Pancreas (tissue), 10 donors: ENCODE data around the gene NDRG2. TPM values are rescaled to one million over a fixed set of nuclear protein-coding genes. Genes with fewer than 3 reads are reported as not detected.

Experiments
- ATAC-seq, 4 donors: fragments of 200-7000 bp; cut with Tn5 transposase; one replicate each; pipeline versions ENCODE4 v1.8.0 to v1.9.1; 2020; ENCODE audit warnings: mild to moderate bottlenecking in 4 of 4, moderate library complexity in 4 of 4
- DNase-seq, 6 donors: peaks; one replicate each; pipeline ENCODE4 v3.0.0-alpha.2; 2020
- FAIRE-seq: peaks from 2 replicates; lab custom pipeline; 2012; peaks lifted over from hg19 to GRCh38; lab: Jason Lieb, UNC
- H3K27ac ChIP-seq, 4 donors: fragments of 200-600 bp; sonication (generic); 1 replicate in 3 of 4; 2 replicates in 1 of 4; pipeline versions ENCODE4 v1.5.0 to v1.8.0; 2020
- H3K27me3 ChIP-seq, 4 donors: fragments of 200-600 bp; one replicate each; pipeline ENCODE4 v1.8.0; 2021
- H3K36me3 ChIP-seq, 3 donors: fragments of 200-600 bp; sonication (generic) in 1 of 3; one replicate each; pipeline versions ENCODE4 v1.5.0 to v1.8.0; 2020 to 2021
- H3K4me1 ChIP-seq, 3 donors: fragments of 200-600 bp; one replicate each; pipeline ENCODE4 v1.8.0; 2021
- H3K4me3 ChIP-seq, 4 donors: fragments of 200-600 bp; sonication (generic) in 2 of 4; one replicate each; pipeline versions ENCODE4 v1.5.0 to v1.8.0; 2020 to 2021
- H3K9me3 ChIP-seq, 4 donors: fragments of 200-600 bp; one replicate each; pipeline ENCODE4 v1.8.0; 2021
- CTCF ChIP-seq, 4 donors: fragments of 200-600 bp; sonication (generic) in 3 of 4; IDR thresholded peaks; one replicate each; pipeline versions ENCODE4 v1.5.0 to v1.8.0; 2021; ENCODE audit warnings: antibody characterized with exemption in 4 of 4
- WGBS, 2 donors: extraction: QIAGEN DNeasy Blood & Tissue Kit; methylation state at CpG; one replicate each; pipeline ENCODE4 v1.1.7; 2013; 5-methylcytosine and 5-hydroxymethylcytosine counted together
- intact Hi-C, 3 donors: fragments of 100-400 bp; cut with DNase I; formaldehyde crosslinking; loops; one replicate each; pipeline versions ENCODE4 v1.11.1 to v1.14.2; 2022
- polyA plus RNA-seq, 2 donors: library from polyadenylated mRNA; stranded (reverse); fragments of 200-250 nt; gene quantifications; one replicate each; pipeline ENCODE4 v1.2.3, GENCODE V29; 2013
- total RNA-seq, 6 donors: library from RNA; stranded (reverse); fragmentation: NEBNext Ultra II Directional in 4 of 6; extraction: Animal tissue kit (Norgen Biotek cat#: 25700) in 4 of 6; gene quantifications; one replicate each; pipeline versions ENCODE4 v1.2.1 to v1.2.4, GENCODE V29; 2021 to 2023
- donor health status: healthy with polysubstance abuse.
- donor health status: DM: no; HTN: no; CAD: no; lungs with moderate emphysema.
- donor health status: DM: no; HTN: no; CAD: no.
- donor health status: control.
- donor health status: control.
- donor health status: Bipolar disorder and iron deficiency.
- donor health status: DM: yes; HTN: yes; CAD: no.
- donor health status: DM: no; HTN: no; CAD: no.
- donor health status: DM: no; HTN: no; CAD: no.
- donor health status: DM: yes; HTN: yes; CAD: no.

The NDRG2 gene
- total and polyA plus RNA-seq, 8 donors, result 37.5 to 159 (median 59.6) TPM

DNA sequence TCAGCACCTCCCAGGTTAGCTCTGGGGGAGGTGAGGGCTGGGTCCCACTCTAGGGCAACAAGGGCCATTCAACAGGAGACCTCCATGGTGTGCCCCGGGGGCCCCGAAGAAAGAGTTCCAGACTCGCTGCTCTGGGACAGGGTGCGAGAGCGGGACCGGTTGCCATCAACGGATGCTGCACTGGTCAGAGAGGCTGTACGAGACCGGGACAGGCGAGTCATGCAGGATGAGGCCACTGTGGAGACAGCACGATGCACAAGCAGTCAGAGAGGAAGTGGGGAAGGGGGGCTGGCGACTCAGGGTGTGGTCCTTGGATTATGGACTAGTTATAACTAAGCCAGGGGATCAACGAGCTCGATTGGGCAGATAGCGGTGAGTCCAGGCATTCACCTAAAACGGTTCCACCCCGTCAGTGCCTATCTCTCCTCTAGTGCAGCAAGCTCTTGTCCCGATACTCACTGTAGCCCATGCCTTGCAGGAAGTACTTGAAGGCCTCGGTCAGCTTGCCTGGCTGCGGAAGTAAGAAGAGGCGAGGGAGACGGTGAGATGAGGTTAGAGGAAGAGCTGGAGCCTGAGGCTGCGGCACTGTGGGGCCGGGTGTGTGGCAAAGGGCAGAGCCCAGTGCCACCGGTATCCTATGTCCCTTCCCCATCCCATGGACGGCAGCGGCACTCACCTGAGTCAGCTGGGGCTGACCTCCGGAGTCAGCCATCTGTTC lies 7.2 kb downstream of the NDRG2 start:
- ATAC-seq, result no peak
- TF ChIP-seq CTCF (IDR thresholded peaks at IDR 0.05), result no peak
- no peak overlapping the region for H3K27ac ChIP-seq
- WGBS, 2 donors, result 83 to 84% methylated on average over 28 of the region's 28 CpGs
- no peak for FAIRE-seq
- peaks cover 0 to 26% (median 0%) of the 10 kb centered on the region in 3 donors for H3K36me3 ChIP-seq
- DNase-seq, result no peak
- H3K9me3 ChIP-seq, result no peaks in the 10 kb centered on the region
- intact Hi-C loops, result loop anchor here in 1 of 3 donors (5.0 kb wide), 1 partner anchor 75 kb away; no protein-coding TSS in a partner anchor
- no peaks in the 10 kb centered on the region for H3K27me3 ChIP-seq
- H3K4me3 ChIP-seq, result no peak overlapping the region
- no peaks in the 10 kb centered on the region for H3K4me1 ChIP-seq

DNA sequence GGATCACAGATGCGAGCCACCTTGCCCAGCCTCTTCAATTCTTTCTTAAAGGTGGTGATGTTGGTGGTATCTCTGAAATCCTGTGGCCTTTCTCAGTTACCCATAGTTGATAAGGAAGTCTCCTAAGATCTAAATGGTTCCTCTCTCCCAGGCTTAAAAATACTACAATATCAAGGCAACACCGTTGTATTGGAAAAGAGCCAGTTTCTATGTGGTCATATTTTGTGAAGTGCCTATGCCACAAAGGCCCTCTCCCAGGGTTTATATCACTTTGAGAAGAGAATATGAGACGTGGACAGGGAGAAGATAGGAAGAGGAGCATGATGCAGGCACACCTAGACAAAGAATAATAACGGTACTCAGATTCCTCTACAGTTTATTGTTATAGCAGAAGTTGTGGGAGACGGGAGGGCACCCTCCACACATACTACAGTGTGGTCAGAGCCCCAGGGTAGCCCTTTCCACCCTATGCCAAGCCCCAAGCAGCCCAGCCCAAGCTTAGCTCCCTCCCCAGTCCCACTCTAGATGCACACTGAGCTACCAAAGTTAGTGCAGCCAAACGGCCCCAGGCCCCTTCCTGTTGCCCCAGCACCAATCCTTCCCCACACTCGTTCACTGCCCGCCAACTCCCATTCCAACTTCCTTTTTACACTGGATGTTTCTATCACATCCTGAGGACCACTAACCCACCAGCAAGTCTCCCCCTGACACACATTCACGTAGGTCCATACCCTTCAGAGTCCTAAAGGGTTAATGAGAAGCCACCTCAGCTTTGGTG lies 8.3 kb downstream of the NDRG2 start:
- ATAC-seq (no peak), FAIRE-seq (no peak), DNase-seq (no peak)
- Histone ChIP-seq H3K27ac (no peak overlapping the region), H3K36me3 (peaks cover 0 to 26% (median 0%) of the 10 kb centered on the region in 3 donors), H3K4me1 (no peaks in the 10 kb centered on the region), H3K27me3 (no peaks in the 10 kb centered on the region), H3K9me3 (no peaks in the 10 kb centered on the region), H3K4me3 (no peak overlapping the region)
- 71 to 78% methylated on average over 9 of the region's 9 CpGs for WGBS, 2 donors
- TF ChIP-seq CTCF (IDR thresholded peaks at IDR 0.05), result no peak
- intact Hi-C loops, result loop anchor here in 1 of 3 donors (5.0 kb wide), 1 partner anchor 76 kb away; no protein-coding TSS in a partner anchor

GRCh38 chr14:21015312-21015711 lies 9.5 kb downstream of the NDRG2 start:
- 65 to 73% methylated on average over 6 of the region's 6 CpGs for WGBS, 2 donors
- no peaks in the 10 kb centered on the region for H3K27me3 ChIP-seq

DNA sequence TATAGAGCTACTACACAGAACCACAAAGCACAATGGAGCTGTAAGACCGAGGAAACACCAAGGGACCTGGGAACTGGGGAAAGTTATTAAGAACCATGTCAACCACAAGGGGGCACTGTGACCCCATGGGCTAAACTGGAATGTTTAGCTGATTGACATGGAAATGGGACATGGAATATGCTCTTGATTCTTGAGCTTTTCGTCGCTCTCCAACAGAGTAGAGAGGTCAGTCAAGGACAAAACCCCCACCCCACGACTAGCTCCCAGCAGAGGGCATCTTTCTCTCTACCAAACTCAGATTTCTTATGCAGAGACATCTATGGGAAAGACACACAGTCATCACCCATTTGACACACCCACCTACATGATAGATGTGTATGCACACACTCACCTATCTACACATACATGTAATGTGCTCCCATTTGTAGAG lies 10.1 kb downstream of the NDRG2 start:
- H3K9me3 ChIP-seq, result no peaks in the 10 kb centered on the region
- DNase-seq (peak; percentile 72 to 90 (median 79)), FAIRE-seq (peak; percentile 73), ATAC-seq (peak; percentile 84 to 98 (median 94))
- no peak overlapping the region for H3K27ac ChIP-seq
- no peak overlapping the region for H3K4me3 ChIP-seq
- 0 to 2% methylated on average over 4 of the region's 4 CpGs for WGBS, 2 donors
- H3K36me3 ChIP-seq, result peaks cover 0 to 16% (median 0%) of the 10 kb centered on the region in 3 donors
- H3K27me3 ChIP-seq, result no peaks in the 10 kb centered on the region
- peak; percentile 89 to 94 (median 90) for TF ChIP-seq CTCF (IDR thresholded peaks at IDR 0.05)
- intact Hi-C loops, result loop anchor here in 1 of 3 donors (5.0 kb wide), 1 partner anchor 78 kb away; no protein-coding TSS in a partner anchor
- H3K4me1 ChIP-seq, result no peaks in the 10 kb centered on the region

More at GRCh38 chr14:21015312-21015711, 9.5 kb downstream of the NDRG2 start:
- intact Hi-C loops, result loop anchor here in 1 of 3 donors (5.0 kb wide), 1 partner anchor 77 kb away; no protein-coding TSS in a partner anchor
- Histone ChIP-seq H3K4me3 (no peak overlapping the region), H3K4me1 (no peaks in the 10 kb centered on the region), H3K36me3 (peaks cover 0 to 16% (median 0%) of the 10 kb centered on the region in 3 donors), H3K27ac (no peak overlapping the region), H3K9me3 (no peaks in the 10 kb centered on the region)
- no peak for TF ChIP-seq CTCF (IDR thresholded peaks at IDR 0.05)
- ATAC-seq (peak in 3 of 4 donors; percentile 13 to 40 (median 28)), DNase-seq (no peak), FAIRE-seq (no peak)
